Skeletal muscle satellite cell (primary cell): ENCODE measurements around the gene PIGM.
"Not testable (repeated sequence)": the region's sequence is repeated elsewhere in the genome, so short reads cannot be mapped to it uniquely, and the experiment has no call there.

Experiments used
- H3K27me3 ChIP-seq: 2 replicates; pipeline ENCODE4 v1.7.0; 2013; ENCODE audit warnings: low read length; ENCODE audit not compliant: control insufficient read depth, insufficient read depth
- H3K36me3 ChIP-seq: 2 replicates; pipeline ENCODE4 v1.7.0; 2013; ENCODE audit warnings: mild to moderate bottlenecking, control low read depth, low read length; ENCODE audit not compliant: insufficient read depth
- H3K4me1 ChIP-seq: 2 replicates; pipeline ENCODE4 v1.7.0; 2013; ENCODE audit warnings: low read length; ENCODE audit not compliant: control insufficient read depth, insufficient read depth
- H3K4me2 ChIP-seq: 2 replicates; pipeline ENCODE4 v1.7.0; 2013; ENCODE audit warnings: mild to moderate bottlenecking, low read length
- H3K4me3 ChIP-seq: 2 replicates; pipeline ENCODE4 v1.7.0; 2013; ENCODE audit warnings: low read length
- H3K9ac ChIP-seq: 2 replicates; pipeline ENCODE4 v1.7.0; 2013; ENCODE audit warnings: mild to moderate bottlenecking, low read depth, low read length, moderate library complexity
- H3K9me3 ChIP-seq: replicated peaks from 2 replicates; pipeline ENCODE4 v1.7.0; 2013; ENCODE audit warnings: mild to moderate bottlenecking, control low read depth, low read length

PIGM gene

DNA sequence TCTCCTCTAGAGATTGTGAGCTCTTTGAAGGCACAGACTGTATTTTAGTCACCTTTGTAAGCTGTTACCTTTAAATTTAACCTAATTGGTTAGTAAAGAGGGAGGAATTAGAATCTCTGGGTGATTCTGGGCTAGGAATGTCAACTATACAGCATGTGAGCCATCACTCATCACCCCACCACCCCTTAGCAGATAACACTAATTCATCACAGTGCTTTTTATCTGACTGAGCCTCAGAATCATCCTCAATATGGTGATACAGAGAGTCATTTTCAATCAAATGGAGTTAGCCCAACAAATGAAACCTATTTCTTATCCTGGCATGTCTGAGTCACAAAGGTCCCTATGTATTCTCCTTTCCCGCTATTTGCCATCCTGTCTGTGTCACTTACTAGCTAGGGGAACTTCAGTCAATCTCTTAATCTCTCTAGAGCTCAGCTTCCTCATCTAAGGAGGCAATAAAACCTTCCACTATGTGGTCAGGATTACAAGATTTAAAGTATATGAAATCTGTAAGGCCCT, 24.9 kb upstream of the PIGM start:
- Histone ChIP-seq H3K9ac (no peak overlapping the region), H3K27me3 (peaks cover 96% of the 10 kb centered on the region), H3K9me3 (no peaks in the 10 kb centered on the region), H3K4me1 (no peaks in the 10 kb centered on the region), H3K4me3 (no peak overlapping the region), H3K4me2 (no peak overlapping the region), H3K36me3 (no peaks in the 10 kb centered on the region)

DNA sequence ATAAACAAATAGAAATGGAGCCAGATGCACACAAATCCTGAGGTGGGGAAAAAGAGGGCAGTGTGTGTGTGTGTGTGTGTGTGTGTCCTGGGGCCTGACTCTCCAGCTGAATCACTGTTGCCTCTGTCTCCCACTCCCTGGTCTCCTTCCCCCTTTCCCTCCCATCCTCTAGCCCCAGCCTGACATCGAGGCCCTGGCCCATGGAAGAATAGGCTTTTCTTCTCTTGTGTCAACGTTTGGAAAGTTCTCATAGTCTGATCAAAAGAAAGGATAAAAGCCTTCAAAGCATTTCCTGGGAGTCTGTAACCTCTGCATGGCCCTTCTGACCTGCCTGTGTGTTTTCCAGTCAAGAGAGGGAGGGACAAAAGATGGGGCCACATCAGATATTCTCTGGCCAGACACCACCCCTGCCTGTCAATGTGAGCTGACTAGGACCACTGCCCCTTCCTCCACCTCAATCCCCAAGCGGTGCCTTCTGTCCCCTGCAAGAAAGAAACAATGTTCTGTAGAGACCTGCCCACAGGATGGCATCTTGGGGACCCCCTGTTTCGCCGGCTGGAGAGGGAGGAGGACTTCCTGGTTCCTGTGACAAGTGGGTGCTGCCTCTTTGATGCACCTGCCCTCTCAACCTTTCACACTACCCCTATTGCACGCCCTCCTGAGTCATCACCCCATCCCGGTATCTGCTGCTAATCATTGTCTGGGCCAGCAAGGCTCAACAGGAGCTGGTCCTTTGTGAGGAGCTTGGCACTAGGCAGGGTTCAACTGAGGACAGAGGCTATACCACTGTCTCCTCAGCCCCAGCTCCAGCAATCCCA, 22.0 kb upstream of the PIGM start:
- Histone ChIP-seq H3K9ac (no peak overlapping the region), H3K4me1 (no peaks in the 10 kb centered on the region), H3K9me3 (no peaks in the 10 kb centered on the region), H3K4me2 (no peak overlapping the region), H3K4me3 (no peak overlapping the region), H3K36me3 (no peaks in the 10 kb centered on the region), H3K27me3 (peaks cover 83% of the 10 kb centered on the region)

DNA sequence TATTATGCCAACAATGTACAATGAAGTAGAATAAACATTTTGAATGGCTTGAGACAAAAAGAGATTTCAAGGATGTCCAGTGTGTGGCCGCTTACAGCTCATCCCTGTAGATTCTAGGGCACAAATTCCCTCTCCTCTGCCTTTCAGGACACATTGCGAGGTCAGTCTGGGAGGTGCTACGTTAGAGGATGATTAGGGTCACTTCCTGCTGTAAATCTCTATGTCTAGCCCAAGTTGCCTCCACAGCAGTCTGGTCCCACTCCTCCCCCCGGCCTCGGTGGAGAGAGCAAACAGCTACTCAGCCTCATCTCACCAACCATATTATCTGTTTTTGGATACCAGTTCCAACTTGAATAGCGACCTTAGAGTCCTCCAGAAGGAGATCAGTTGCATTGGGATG, 21.1 kb upstream of the PIGM start:
- Histone ChIP-seq H3K36me3 (no peaks in the 10 kb centered on the region), H3K4me2 (no peak overlapping the region), H3K4me3 (no peak overlapping the region), H3K9ac (no peak overlapping the region), H3K9me3 (no peaks in the 10 kb centered on the region), H3K4me1 (no peaks in the 10 kb centered on the region), H3K27me3 (peaks cover 82% of the 10 kb centered on the region)

DNA sequence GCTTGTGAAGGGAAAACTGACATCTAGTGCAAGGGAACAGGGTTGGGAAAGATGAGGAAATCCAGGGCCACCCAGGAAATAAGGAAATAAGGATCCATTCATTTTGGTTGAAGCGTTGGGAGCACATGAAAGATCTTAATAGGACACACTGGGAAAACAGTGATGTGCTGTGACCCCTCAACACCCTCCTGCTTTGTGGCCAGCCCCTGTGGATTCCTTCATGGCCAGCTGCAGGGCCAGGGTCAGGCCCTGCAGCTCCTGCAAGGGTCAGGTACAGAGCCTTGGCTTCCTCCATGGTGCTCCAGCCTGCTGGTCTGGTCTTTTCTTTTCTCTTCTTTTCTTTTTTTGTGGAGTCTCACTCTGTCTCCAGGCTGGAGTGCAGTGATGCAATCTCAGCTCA, 18.8 kb upstream of the PIGM start:
- Histone ChIP-seq H3K4me1 (peaks cover 12% of the 10 kb centered on the region), H3K36me3 (no peaks in the 10 kb centered on the region), H3K4me2 (no peak overlapping the region), H3K27me3 (peaks cover 62% of the 10 kb centered on the region), H3K9me3 (no peaks in the 10 kb centered on the region), H3K9ac (no peak overlapping the region), H3K4me3 (no peak overlapping the region)

DNA sequence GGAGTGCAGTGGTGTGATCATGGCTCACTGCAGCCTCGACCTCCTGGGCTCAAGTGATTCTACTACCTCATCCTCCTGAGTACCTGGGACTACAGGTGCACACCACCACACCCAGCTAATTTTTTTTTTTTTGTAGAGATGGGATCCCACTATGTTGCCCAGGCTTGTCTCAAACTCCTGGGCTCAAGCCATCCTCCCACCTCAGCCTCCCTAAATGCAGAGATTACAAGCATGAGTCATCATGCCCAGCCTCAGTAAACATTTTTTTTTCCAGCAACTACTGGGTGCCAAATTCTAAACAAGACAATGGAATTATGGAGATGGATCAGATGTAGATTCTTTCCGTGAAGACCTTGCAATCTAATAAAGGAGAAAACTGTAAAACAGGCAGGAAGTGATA, 18.4 kb upstream of the PIGM start:
- not testable (repeated sequence) for H3K4me3 ChIP-seq, H3K9me3 ChIP-seq, H3K4me2 ChIP-seq, H3K36me3 ChIP-seq, H3K9ac ChIP-seq
- peaks cover 62% of the 10 kb centered on the region for H3K27me3 ChIP-seq
- H3K4me1 ChIP-seq, result peaks cover 12% of the 10 kb centered on the region

DNA sequence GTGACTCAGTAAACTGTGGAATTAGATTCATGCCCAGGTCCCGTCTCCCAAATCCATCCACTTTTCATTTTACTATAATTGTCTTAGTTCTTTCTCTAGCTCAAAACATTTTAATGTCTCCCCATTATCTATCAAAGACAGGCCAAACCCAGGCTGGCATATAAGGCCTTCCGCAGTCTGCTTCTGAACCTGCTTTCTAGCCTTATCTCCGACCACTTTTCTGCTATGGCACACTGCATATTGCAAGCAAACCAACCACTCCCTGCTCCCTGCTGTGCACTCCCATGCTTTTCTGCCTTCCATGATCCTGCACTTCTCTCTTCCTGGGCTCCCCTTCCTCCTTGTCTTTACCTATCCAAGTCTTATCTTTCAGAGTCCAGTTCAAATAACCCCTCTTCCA, 17.3 kb upstream of the PIGM start:
- Histone ChIP-seq H3K9ac (no peak overlapping the region), H3K9me3 (no peaks in the 10 kb centered on the region), H3K4me3 (no peak overlapping the region), H3K36me3 (no peaks in the 10 kb centered on the region), H3K27me3 (peaks cover 62% of the 10 kb centered on the region), H3K4me1 (peaks cover 12% of the 10 kb centered on the region), H3K4me2 (no peak overlapping the region)

DNA sequence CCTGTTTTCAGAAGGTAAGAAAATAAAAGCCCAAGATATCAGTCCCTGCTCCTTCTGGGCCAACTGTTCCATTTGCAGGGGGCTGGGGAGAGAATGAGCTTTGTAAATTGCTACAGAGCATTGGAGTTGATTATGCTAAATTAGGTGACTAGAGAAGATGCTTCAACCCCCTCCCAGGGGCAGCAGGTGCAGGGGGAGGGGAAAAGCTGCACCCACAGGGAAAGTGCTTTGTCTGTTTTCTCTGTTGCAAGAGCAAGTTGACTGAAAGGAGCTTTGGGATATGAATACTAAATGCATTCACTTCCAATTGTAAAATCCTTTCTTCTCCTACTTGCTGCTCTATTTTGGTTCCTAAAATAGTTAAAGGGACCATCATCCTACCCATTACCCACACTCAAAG, 16.5 kb upstream of the PIGM start:
- no peaks in the 10 kb centered on the region for H3K9me3 ChIP-seq
- no peaks in the 10 kb centered on the region for H3K36me3 ChIP-seq
- no peak overlapping the region for H3K4me3 ChIP-seq
- H3K4me2 ChIP-seq, result no peak overlapping the region
- H3K27me3 ChIP-seq, result peaks cover 62% of the 10 kb centered on the region
- peaks cover 12% of the 10 kb centered on the region for H3K4me1 ChIP-seq
- H3K9ac ChIP-seq, result no peak overlapping the region

DNA sequence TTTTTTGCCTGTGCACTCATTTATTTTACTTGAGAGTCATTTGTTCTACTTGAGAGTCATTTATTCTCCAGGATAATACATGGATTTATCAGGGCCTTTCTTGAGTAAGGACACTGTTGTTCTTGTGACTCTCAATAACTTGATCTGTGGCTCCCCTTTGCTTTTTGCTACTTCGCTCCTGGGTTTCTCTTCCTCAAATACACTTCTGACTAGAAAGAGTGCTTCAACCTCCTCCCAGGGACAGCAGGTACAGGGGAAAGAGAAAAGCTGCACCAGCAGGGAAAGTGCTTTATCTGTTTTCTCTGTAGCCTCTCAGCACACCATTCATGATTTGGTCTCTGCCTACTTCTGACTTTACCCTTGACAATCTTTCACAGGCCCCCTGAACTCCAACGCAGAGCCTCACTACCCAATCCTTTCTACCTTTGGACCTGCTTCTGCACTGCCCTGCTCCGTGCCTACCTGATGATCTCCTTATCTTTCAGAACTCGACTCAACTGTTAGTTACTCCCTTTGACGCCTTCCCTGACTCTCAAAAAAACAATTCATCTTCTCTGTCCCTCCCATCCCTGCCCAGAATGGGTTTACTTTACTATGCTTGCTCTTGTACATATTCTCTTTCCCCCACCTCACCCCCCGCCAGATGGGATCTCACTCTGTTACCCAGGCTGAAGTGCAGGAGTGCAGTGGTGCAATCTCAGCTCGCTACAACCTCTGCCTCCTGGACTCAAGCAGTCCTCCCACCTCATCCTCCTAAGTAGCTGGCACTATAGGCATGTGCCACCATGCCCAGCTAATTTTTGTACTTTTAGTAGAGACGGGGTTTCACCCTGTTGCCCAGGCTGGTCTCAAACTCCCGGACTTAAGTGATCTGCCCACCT, 15.6 kb upstream of the PIGM start:
- Histone ChIP-seq H3K4me1 (peaks cover 12% of the 10 kb centered on the region), H3K4me3 (peak overlapping the region; percentile 31), H3K9me3 (no peaks in the 10 kb centered on the region), H3K36me3 (no peaks in the 10 kb centered on the region), H3K27me3 (peaks cover 58% of the 10 kb centered on the region), H3K4me2 (peak overlapping the region; percentile 74), H3K9ac (peak overlapping the region; percentile 6)

DNA sequence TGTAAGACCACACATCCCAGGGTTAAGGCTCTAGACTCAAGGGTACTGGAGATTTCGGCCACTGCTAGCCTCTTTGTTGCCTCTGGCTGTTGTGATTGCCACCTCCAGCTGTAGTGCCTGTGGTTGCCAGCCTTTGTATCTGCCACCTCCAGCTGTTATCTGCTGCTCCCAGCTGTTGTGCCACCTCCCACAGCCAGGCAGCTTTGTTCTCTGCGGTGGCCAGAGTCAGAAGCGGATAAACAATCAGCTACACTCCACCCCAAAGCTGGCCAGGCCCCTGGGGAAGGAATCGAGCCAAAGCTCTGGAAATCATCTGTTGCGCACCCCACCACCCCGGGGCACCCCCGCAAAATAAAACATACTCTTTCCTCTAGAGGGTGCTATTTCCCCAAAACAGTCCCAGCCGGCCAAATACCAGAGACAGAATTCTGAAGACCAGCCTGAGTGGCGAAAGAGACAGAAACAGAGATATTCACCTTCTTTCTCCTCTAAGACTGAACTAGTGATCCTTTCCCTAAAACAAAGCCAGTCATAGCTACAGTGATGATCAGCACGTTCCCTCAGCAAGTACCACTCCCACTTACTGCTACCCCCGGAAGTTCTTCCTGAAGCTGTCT, 14.8 kb upstream of the PIGM start:
- peaks cover 50% of the 10 kb centered on the region for H3K27me3 ChIP-seq
- peak overlapping the region; percentile 31 for H3K4me3 ChIP-seq
- peak overlapping the region; percentile 74 for H3K4me2 ChIP-seq
- H3K4me1 ChIP-seq, result peaks cover 12% of the 10 kb centered on the region
- no peaks in the 10 kb centered on the region for H3K36me3 ChIP-seq
- no peaks in the 10 kb centered on the region for H3K9me3 ChIP-seq
- peak overlapping the region; percentile 6 for H3K9ac ChIP-seq

DNA sequence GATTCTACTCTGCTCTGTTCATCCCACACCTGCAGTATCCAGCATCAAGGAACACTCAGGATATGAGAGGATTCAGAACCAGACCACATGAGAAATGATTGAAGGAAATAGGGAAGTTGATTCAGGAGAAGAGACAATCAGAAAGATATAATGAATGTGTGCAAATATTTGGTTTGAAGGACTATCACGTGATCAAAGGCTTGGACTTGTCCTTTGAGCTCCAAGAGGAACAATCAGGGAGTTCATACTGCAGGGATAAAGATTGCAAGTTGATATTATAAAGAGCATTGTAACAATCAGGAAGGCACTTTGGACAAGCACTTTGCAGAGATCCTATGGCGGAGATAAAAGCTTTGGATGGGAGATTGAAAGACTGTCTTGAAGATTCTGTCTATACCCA, 13.9 kb upstream of the PIGM start:
- H3K27me3 ChIP-seq, result peaks cover 42% of the 10 kb centered on the region
- H3K4me2 ChIP-seq, result no peak overlapping the region
- H3K4me3 ChIP-seq, result no peak overlapping the region
- peaks cover 12% of the 10 kb centered on the region for H3K4me1 ChIP-seq
- H3K36me3 ChIP-seq, result no peaks in the 10 kb centered on the region
- no peaks in the 10 kb centered on the region for H3K9me3 ChIP-seq
- H3K9ac ChIP-seq, result no peak overlapping the region

DNA sequence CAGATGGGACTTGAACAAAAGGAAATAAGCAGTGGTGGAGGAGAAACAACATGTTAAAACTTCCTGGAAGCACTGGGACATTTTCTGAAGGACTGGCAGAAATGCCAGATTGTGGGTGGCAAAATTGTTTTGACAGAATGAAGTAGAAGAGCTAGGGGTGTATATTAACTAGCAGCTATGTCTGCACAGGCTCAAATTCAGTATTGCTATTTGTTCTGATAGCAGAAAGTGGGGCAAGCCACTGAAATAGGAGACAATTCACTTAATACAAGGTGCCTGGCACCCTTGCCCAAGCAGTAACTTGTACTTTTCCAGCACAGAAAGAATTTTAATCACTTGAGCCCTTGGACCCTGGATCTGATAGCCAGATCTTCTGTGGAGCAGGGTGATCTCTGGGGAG, 11.8 kb upstream of the PIGM start:
- no peak overlapping the region for H3K4me3 ChIP-seq
- no peaks in the 10 kb centered on the region for H3K36me3 ChIP-seq
- H3K4me1 ChIP-seq, result peaks cover 12% of the 10 kb centered on the region
- H3K9me3 ChIP-seq, result no peaks in the 10 kb centered on the region
- H3K4me2 ChIP-seq, result no peak overlapping the region
- H3K9ac ChIP-seq, result no peak overlapping the region
- H3K27me3 ChIP-seq, result peaks cover 47% of the 10 kb centered on the region
